NCI-H146 treated with DMSO at 0.1 percent for 48 hours (cell line): ENCODE measurements around the gene BCAP31.

Experiments used
- DNase-seq: peaks from one replicate; lab custom pipeline; 2025; ENCODE audit not compliant: unreplicated experiment; lab: John Stamatoyannopoulos, UW

The BCAP31 gene

GRCh38 chrX:153659268-153659667 lies 64.9 kb downstream of the BCAP31 start:
- DNase-seq = no peak

- no peak for DNase-seq
These were observed 67.0 kb downstream of the BCAP31 start for GRCh38 chrX:153657161-153657560.

- DNase-seq = no peak
These were observed 70.6 kb downstream of the BCAP31 start for GRCh38 chrX:153653556-153653955.

- no peak for DNase-seq
These were observed 72.6 kb downstream of the BCAP31 start for GRCh38 chrX:153651540-153652079.

GRCh38 chrX:153650959-153651358 lies 73.2 kb downstream of the BCAP31 start:
- DNase-seq = no peak
